Skin epidermis (tissue), 12 donors: ENCODE measurements around the gene FOXK2.

Experiments
- H3K27ac ChIP-seq, 21 experiments: fragments of 200-600 bp; sonication (generic) in 11 of 21; one replicate each; pipeline ENCODE4 v1.5.0; 2020; ENCODE audit warnings: mild to moderate bottlenecking in 3 of 21, inconsistent platforms in 2 of 21, moderate library complexity in 2 of 21
- H3K4me3 ChIP-seq, 7 experiments: fragments of 200-600 bp; sonication (generic) in 2 of 7; one replicate each; pipeline ENCODE4 v1.5.0; 2020; ENCODE audit warnings: inconsistent platforms in 2 of 7, mild to moderate bottlenecking in 2 of 7, moderate library complexity in 1 of 7

Gene FOXK2

DNA sequence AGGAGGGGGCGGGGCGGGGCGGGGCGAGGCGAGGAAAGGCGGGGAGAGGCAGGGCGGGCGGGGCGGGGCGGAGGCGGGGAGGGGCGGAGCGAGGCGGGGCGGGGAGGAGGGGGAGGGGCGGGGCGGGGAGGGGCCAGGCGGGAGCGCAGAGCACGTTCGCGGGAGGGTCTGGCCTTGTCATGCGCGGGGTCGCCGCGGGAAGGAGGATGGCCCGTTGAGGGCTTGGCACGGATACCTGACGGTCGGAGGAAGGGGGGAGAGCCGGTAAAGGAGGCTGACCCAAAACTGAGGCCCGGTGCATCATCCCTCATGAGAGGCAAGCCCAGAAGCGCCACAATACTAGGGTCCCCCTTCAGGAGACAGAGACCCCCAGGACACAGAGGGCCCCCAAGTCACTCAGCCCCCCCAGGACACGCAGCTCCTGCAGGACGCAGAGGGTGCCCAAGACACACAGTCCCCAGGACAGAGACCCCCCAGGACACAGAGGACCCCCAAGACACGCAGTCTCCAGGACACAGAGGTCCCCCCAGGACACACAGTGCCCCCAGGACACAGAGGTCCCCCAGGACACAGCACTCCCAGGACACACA lies 129.3 kb downstream of the FOXK2 start:
- Histone ChIP-seq H3K27ac (peak overlapping the region in 12 of 21 experiments; percentile 23 to 69 (median 56)), H3K4me3 (peak overlapping the region in 4 of 7 experiments; percentile 23 to 33 (median 24))

- Histone ChIP-seq H3K4me3 (no peak overlapping the region), H3K27ac (peak overlapping the region in 3 of 21 experiments; percentile 23 to 69 (median 54))
Observed at GRCh38 chr17:82649501-82650261, 130.1 kb downstream of the FOXK2 start.

DNA sequence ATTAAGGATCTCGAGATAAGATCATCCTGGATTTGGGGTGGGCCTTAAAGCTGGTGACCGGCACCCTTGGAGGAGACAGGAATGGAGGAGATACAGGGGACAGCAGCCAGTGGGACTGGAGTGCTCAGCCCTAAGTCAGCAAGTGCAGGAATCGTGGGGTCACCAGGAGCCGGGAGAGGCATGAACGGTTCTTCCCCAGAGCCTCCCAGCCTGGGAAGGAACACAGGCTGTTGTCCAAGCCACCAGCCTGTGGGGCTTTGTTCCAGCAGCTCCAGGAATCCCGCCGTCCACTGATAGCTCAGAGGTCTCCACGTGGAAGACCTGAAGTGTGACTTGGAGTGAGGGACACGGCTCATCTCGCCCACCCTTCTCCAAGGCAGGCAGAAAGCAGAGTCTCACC lies 131.2 kb downstream of the FOXK2 start:
- no peak overlapping the region for H3K4me3 ChIP-seq
- no peak overlapping the region for H3K27ac ChIP-seq

GRCh38 chr17:82653651-82654528 lies 134.4 kb downstream of the FOXK2 start:
- peak overlapping the region in 2 of 21 experiments; percentile 4 to 34 for H3K27ac ChIP-seq
- no peak overlapping the region for H3K4me3 ChIP-seq
